HG03520 (cell line): ENCODE results near the gene TAF4B.
"Not testable (repeated sequence)": the region's sequence is repeated elsewhere in the genome, so short reads cannot be mapped to it uniquely, and the experiment has no call there.

Experiments used
- ATAC-seq: cut with Tn5 transposase; IDR thresholded peaks from one replicate; pipeline ENCODE4 v1.9.1; 2021; ENCODE audit warnings: mild to moderate bottlenecking, moderate library complexity; ENCODE audit not compliant: unreplicated experiment

Gene TAF4B

DNA sequence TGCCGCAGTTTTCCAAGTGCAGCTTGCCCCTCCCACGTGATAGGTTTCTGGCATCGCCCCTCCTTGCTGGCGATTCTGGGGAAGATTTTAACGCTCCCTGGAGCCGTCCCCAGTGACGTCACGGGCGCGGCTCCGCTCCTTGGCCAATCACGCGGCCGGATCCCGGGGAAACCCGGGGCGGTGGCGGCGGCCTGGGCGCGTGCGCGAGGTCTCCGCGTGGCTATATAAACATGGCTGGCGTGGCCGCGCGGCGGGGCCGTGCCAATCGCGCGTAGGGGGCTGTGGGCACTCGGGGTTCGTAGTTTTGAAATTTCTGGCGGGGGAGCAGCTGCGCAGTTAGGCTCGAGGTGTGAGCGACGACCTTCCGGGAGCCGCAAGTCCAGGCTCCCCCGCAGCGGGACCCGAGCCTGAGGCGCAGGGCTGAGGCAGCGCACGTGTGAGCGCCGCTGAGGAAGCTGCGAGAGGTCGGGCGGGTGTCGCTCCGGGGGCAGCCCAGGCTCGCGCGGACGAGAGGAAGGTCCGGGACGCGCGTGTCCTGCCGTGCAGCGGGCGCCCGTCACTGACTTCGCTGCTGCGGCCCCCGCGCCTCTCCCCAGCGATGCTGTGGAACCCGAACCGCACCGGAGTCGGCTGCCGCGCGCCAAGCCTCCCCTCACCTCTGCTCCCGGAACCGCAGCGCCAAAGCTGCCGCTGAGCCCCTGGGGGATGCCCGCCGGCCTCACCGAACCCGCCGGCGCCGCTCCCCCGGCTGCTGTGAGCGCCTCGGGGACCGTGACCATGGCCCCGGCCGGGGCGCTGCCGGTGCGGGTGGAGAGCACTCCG, at the start of gene TAF4B:
Gene TAF4B, plus strand, starts transcription at position 217 of the 822 bp plus-strand sequence. Its CDS starts 489 bp downstream, at position 706.
- ATAC-seq: peak; percentile 77

DNA sequence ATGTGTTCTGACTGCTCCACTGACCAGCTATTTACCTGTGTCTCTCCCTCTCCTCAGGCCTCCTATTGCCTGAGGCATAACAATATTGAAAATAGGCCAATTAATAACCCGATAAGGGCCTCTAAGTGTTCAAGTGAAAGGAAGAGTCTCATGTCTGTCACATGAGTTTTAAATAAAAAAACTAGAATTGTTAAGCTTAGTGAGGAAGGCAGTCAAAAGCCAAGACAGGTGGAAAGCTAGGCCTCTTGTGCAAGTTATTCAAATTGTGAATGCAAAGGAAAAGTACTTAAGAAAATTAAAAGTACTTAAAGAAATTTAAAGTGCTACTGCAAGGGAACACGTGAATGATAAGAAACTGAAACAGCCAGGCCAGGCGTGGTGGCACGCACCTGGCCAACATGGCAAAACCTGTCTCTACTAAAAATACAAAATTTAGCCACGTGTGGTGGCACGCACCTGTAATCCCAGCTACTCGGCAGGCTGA, 44.9 kb upstream of the TAF4B start:
- no peak for ATAC-seq

DNA sequence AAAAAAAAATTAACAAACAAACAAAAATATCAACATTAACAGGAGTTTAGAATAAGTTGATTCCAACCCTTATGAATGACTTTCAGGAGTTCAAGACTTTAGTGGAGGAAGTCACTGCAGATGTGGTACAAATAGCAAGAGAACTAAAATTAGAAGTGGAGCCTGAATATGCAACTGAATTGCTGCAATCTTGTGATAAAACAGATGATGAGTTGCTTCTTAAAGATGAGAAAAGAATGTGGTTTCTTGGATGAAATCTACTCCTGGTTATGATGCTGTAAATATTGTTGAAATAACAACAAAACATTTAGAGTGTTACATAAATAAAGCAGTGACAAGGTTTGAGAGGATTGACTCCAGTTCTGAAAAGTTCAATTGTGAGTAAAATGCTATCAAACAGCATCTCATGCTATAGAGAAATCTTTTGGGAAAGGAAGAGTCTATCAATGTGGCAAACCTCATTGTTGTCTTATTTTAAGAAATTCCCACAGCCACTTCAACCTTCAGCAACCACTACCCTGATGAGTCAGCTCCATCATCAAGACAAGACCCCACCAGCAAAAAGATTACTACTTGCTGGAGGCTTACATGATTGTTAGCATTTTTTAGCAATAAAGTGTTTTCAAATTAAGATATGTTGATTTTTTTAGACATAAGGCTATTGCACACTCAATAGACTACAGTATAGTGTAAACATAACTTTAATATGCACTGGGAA, 42.7 kb upstream of the TAF4B start:
- no peak for ATAC-seq

- ATAC-seq: no peak
Observed at GRCh38 chr18:26185267-26185666, 41.0 kb upstream of the TAF4B start.

DNA sequence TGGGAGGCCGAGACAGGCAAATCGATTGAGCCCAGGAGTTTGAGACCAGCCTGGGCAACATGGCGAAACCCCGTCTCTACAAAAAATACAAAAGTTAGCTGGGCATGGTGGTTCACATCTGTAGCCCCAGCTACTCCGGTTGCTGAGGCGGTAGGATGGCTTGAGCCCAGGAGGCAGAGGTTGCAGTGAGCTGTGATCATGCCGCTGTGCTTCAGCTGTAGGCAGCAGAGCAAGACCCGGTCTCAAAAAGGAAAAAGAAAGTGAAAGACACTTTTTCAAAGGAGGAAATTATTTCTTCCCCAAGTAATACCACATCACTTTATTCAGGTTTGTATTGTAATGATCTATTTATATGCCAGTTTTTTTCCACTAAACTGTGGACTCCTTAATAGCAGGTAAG, 35.7 kb upstream of the TAF4B start:
- peak; percentile 84 for ATAC-seq

- ATAC-seq: no peak
Observed at GRCh38 chr18:26192233-26192632, 34.0 kb upstream of the TAF4B start.

DNA sequence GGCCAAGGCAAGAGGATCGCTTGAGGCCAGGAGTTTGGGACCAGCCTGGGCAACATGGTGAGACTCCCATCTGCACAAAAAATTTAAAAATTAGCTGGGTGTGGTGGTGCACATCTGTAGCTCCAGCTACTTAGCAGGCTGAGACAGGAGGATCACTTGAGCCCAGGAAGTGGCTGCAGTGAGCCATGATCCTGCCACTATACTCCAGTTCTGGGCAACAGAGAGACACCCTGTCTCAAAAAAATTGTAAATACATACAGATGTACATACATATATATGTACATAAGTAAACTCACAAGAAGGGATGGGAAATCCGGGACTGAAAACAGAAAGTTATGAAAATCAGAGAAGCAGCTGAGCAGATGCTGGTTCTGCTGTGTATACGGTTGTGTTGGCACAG, 29.6 kb upstream of the TAF4B start:
- ATAC-seq: no peak

DNA sequence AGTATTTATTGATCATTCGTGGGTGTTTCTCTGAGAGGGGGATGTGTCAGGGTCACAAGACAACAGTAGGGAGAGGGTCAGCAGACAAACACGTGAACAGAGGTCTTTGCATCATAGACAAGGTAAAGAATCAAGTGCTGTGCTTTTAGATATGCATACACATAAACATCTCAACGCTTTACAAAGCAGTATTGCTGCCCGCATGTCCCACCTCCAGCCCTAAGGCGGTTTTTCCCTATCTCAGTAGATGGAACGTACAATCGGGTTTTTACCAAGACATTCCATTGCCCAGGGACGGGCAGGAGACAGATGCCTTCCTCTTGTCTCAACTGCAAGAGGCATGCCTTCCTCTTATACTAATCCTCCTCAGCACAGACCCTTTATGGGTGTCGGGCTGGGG, 24.2 kb upstream of the TAF4B start:
- not testable (repeated sequence) for ATAC-seq

- no peak for ATAC-seq
Observed at GRCh38 chr18:26205318-26205717, 20.9 kb upstream of the TAF4B start.

- ATAC-seq: no peak
Observed at GRCh38 chr18:26206488-26206887, 19.8 kb upstream of the TAF4B start.

DNA sequence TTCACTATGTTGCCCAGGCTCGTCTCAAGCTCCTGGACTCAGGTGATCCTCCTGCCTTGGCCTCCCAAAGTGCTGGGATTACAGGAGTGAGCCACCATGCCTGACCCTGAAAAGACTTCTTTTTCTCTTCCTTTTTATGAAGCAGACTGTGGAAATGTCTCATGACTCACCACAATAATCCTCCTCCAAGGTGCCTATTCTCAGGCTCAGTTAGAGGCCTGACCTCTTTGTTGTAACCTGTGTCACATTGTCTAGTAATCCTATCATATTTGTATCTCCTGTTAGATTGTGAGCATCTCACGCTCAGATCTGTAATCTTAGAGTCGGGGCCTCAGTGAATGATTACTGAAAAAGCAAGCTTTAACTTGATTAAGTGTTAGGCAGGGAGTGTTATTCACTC, 18.3 kb upstream of the TAF4B start:
- ATAC-seq: no peak

DNA sequence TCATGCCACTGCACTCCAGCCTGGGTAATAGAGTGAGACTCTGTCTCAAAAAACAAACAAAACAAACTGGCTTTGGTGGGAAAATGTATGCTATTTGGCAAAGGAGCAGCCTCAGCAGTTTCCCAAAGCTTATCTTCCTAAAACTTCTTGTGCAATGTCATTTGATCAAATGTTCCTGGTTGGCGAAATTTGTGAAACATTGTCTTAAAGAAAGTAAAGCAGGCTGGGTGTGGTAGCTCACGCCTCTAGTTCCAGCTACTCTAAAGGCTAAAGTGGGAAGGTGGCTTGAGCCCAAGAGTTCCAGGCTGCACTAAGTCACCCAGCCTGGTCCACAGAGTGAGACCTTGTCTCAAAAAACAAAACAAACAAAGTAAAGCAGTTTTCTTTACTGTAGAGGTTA, 17.3 kb upstream of the TAF4B start:
- ATAC-seq: no peak

DNA sequence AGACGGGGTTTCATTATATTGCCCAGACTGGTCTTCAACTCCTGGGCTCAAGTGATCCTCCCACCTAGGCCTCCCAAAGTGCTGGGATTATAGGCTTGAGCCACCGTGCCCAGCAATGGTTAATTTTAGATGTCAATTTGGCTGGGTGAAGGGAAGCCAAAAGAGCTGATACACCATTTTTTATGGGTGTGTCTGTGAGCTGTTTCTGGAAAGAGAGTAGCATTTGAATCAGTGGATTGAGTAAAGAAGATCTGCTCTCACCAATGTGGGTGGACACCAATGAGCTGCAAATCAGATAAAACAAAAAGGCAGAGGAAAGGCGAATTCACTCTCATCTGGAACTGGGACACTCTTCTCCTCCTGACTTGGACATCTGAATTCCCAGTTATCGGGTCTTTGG, 16.1 kb upstream of the TAF4B start:
- ATAC-seq: no peak

DNA sequence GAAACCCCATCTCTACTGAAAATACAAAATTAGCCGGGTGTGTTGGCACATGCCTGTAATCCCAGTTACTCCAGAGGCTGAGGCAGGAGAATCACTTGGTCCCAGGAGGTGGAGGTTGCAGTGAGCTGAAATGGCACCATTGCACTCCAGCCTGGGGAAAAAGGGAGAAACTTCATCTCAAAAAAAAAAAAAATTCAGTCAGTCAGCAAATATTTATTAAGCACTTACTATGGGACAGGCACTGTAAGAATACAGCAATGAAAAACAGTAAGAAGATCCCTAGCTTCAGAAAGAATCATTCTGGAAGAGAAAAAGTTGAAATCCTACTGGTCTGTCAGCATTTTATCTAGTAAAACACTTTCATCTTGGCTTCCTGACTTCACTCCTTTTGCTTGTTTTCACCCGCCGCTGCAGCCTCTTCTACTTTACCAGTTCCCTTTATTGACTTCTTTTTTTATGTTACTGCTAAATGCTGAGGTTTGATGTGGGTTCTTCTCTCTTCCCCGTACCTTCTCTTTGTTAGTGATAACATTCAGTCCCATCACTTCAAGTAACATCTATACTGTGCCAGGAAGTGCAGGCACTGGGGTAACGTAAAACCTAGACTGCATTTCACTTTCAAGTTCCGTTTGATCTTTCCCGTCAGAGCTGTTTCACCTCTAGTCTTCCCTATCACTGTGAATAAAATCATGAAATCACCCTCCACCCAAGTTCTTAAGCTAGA, 10.8 kb upstream of the TAF4B start:
- ATAC-seq: peak; percentile 90

DNA sequence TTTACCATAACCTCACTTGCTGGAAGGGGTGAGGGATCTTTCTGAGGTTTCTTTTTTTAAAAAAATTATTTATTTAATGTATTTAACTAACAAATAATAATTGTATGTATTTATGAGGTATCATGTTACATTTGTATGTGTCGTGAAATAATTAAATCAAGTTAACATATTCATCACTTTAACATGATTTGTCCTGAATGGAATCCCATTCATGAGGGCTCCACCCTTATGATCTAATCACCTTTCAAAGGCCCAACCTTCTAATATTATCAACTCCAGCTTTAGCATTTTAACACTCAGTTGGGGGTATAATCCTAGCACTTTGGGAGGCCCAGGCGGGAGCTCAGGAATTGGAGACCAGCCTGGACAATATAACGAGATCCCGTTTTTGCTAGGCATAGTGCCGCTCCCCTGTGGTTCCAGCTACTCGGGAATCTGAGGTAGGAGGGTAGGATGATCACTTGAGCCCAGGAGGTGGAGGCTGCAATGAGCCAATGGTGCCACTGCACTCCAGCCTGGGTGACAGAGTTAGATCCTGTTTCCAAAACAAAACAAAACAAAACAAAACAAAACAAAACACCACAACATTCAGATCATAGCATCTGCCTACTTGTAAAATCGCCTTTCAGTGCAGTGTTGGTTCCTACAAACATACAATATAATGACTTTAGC, 1.1 kb upstream of the TAF4B start:
- no peak for ATAC-seq

GRCh38 chr18:26225915-26226228, 373 bp upstream of the TAF4B start:
- ATAC-seq: no peak

- peak; percentile 3 for ATAC-seq
Observed at GRCh38 chr18:26227051-26227670, 916 bp downstream of the TAF4B start.

DNA sequence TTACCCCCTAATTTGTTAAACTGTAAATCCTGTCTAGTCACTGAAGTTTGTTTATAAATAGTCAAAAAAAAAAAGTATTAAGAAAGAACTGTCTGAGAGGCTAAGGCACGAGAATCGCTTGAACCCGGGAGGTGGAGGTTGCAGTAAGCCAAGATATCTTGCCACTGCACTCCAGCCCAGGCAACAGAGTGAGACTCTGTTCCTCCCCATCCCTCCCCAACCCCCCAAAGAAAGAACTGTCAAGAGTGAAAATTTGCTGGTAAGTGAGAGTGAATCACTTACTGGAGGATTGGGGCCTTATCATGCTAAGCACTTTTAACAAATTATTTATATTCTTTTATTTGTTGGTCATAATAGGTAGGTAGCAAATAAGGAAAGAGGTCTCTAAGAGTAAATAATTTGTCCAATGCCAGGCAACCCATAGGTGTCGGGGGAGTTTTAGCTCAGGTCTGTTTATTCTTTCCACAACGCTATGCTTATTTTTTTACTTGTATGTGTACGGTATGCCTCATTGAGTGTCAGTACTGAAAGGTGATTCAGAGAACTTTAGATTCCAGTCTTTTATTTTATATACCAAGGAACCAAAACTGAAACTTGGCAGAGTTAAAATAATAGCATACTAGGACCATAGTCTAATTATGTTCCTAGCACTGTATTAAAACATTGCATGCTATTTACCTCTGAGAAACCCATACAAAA, 2.5 kb downstream of the TAF4B start:
- no peak for ATAC-seq

- ATAC-seq: no peak
Observed at GRCh38 chr18:26230497-26230896, 4.3 kb downstream of the TAF4B start.

- ATAC-seq: no peak
Observed at GRCh38 chr18:26233208-26233607, 7.0 kb downstream of the TAF4B start.
